Measurements from ENCODE around the gene PDZRN3. TPM values are rescaled to one million over a fixed set of nuclear protein-coding genes. Genes with fewer than 3 reads are reported as not detected.

Gene PDZRN3
- total RNA-seq, 1 experiment from 2014 or later: 0.17 TPM

GRCh38 chr3:73665286-73665685 lies 40.5 kb upstream of the PDZRN3 start:
- no peaks in the 10 kb centered on the region for H4K20me1 ChIP-seq (ENCODE audit: insufficient read depth)
- H2AFZ ChIP-seq (ENCODE audit: low read depth, low read length, poor library complexity, severe bottlenecking): no peak overlapping the region
- no peak overlapping the region for H3K4me2 ChIP-seq (ENCODE audit: low read length)
- no TSS peak for BruUV-seq (replicated peaks)
- ChIA-PET CTCF (no interaction called here), RAD21 (ENCODE audit: low non-redundant PET in 1 of 2, low total read pairs in 2 of 2, uncharacterized antibody in 2 of 2, unreplicated experiment in 2 of 2) (no interaction called here), POLR2A (no interaction called here)
- TF ChIP-seq POLR2A (IDR thresholded peaks at IDR 0.05; ENCODE audit: borderline replicate concordance, extremely low read depth, insufficient read depth, insufficient read length): no peak
- no peak for TF ChIP-seq CTCF (IDR thresholded peaks at IDR 0.05 in 2 of 3, conservative IDR thresholded peaks at IDR 0.05 in 1 of 3; ENCODE audit: borderline replicate concordance in 1 of 3, insufficient read depth in 1 of 3, low read depth in 2 of 3, low read length in 2 of 3)
- no peak for TF ChIP-seq EZH2phosphoT487 (IDR thresholded peaks at IDR 0.05; ENCODE audit: borderline replicate concordance)
- no peak for TF ChIP-seq SIN3A (IDR thresholded peaks at IDR 0.05; ENCODE audit: low read depth)
- no peak for TF ChIP-seq SRF (IDR thresholded peaks at IDR 0.05; ENCODE audit: low read depth)
- TF ChIP-seq ZNF274 (IDR thresholded peaks at IDR 0.05; ENCODE audit: low read depth, low read length): no peak
- no peak for TF ChIP-seq YY1 (IDR thresholded peaks at IDR 0.05; ENCODE audit: extremely low read depth, insufficient replicate concordance, low read depth, low read length)
- no peak for TF ChIP-seq ZBTB33 (IDR thresholded peaks at IDR 0.05; ENCODE audit: extremely low read depth, insufficient replicate concordance, low read length)
- no peak for TF ChIP-seq REST (IDR thresholded peaks at IDR 0.05; ENCODE audit: low read depth)
- TF ChIP-seq ELF1 (IDR thresholded peaks at IDR 0.05; ENCODE audit: borderline replicate concordance, low read depth): no peak
- no peak for TF ChIP-seq ZFX (IDR thresholded peaks at IDR 0.05)
- TF ChIP-seq TCF7L2 (IDR thresholded peaks at IDR 0.05; ENCODE audit: borderline replicate concordance, extremely low read depth, insufficient read depth, insufficient read length): no peak
- no peak for TF ChIP-seq CEBPB (IDR thresholded peaks at IDR 0.05; ENCODE audit: low read depth)
- no peak for TF ChIP-seq JUND (IDR thresholded peaks at IDR 0.05)
- no peak for TF ChIP-seq SP1 (IDR thresholded peaks at IDR 0.05; ENCODE audit: low read depth)
- no peak for TF ChIP-seq EZH2 (IDR thresholded peaks at IDR 0.05)
- DNase-seq (ENCODE audit: low read depth, low spot score) (no peak), ATAC-seq (no peak)
- no peak overlapping the region for H3K27ac ChIP-seq (ENCODE audit: low read depth, low read length)
- H3K4me1 ChIP-seq (ENCODE audit: control insufficient read depth in 1 of 2, insufficient read depth in 2 of 2, low read length in 2 of 2): no peaks in the 10 kb centered on the region
- intact Hi-C loops (cut with micrococcal nuclease): no loop called here
- H3K9me2 ChIP-seq (ENCODE audit: insufficient read depth): no peaks in the 10 kb centered on the region
- H3K79me2 ChIP-seq (ENCODE audit: insufficient read depth, low read length): no peaks in the 10 kb centered on the region
- H3K27me3 ChIP-seq (ENCODE audit: insufficient read depth, low read length): no peaks in the 10 kb centered on the region
- peaks cover 0 to 10% of the 10 kb centered on the region in 2 experiments; a peak in 1 of 4 replicates for H3K9me3 ChIP-seq (ENCODE audit: control insufficient read depth in 1 of 2, insufficient read depth in 1 of 2, low read depth in 1 of 2, low read length in 2 of 2)
- H3K9ac ChIP-seq (ENCODE audit: low read length): no peak overlapping the region
- H3K4me3 ChIP-seq (replicated peaks in 1 of 2; ENCODE audit: low read depth in 1 of 2, low read length in 2 of 2): no peak overlapping the region
- H3K36me3 ChIP-seq (ENCODE audit: control insufficient read depth in 1 of 2, insufficient read depth in 2 of 2, low read length in 2 of 2): no peaks in the 10 kb centered on the region

All from HCT116 (cell line).